Measurements from ENCODE around the gene DGKD. TPM values are rescaled to one million over a fixed set of nuclear protein-coding genes. Genes with fewer than 3 reads are reported as not detected.

Gene DGKD
- total and polyA plus RNA-seq, 7 donors = 59.4 to 365 (median 173) TPM

DNA sequence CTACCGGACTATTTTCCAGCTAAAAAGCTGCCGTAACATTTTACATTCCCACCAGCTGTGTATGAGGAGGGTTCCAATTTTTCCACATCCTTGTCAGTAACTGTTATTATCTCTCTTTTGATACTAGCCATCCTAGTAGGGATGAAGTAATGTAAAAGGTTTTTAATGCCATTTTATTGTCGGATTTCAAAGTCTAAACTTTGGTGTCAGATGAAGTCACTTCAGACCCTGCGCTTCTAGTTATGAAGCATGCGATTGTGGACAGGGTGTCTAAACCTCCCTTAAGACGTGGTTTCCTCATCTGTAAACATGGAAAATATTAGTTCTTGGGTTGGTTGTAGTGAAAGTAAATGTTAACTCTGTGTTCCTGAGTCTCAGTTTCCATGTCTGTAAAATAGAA is 4.7 kb downstream of the DGKD start:
- WGBS, 3 donors = 90 to 94% (median 91%) methylated on average over 6 of the region's 6 CpGs
- no peak overlapping the region for H3K27ac ChIP-seq

GRCh38 chr2:233359823-233360222 is 5.5 kb downstream of the DGKD start:
- ATAC-seq (no peak), DNase-seq (no peak)
- intact Hi-C loops (cut with DNase I) = loop anchor here in 1 of 2 donors (5.0 kb wide), 1 partner anchor 77 kb away; no protein-coding TSS in a partner anchor
- Histone ChIP-seq H3K9me3 (no peaks in the 10 kb centered on the region), H3K36me3 (ENCODE audit: insufficient read depth in 1 of 2, low read depth in 1 of 2) (peaks cover 0 to 2% of the 10 kb centered on the region in 2 donors), H3K27ac (no peak overlapping the region), H3K4me1 (peaks cover 21% of the 10 kb centered on the region), H3K27me3 (ENCODE audit: insufficient read depth in 3 of 3, low read length in 2 of 3) (no peaks in the 10 kb centered on the region), H3K4me3 (no peak overlapping the region)
- TF ChIP-seq CTCF (IDR thresholded peaks at IDR 0.05) = no peak
- 94 to 97% (median 97%) methylated on average over 3 of the region's 3 CpGs for WGBS, 3 donors

More for the DNA sequence above, 4.7 kb downstream of the DGKD start:
- DNase-seq (no peak), ATAC-seq (no peak)
- Histone ChIP-seq H3K4me3 (no peak overlapping the region), H3K27me3 (ENCODE audit: insufficient read depth in 3 of 3, low read length in 2 of 3) (no peaks in the 10 kb centered on the region), H3K36me3 (ENCODE audit: insufficient read depth in 1 of 2, low read depth in 1 of 2) (peaks cover 0 to 2% of the 10 kb centered on the region in 2 donors), H3K9me3 (no peaks in the 10 kb centered on the region), H3K4me1 (peaks cover 22% of the 10 kb centered on the region)
- TF ChIP-seq CTCF (IDR thresholded peaks at IDR 0.05) = no peak
- intact Hi-C loops (cut with DNase I) = loop anchor here in 1 of 2 donors (5.0 kb wide), 1 partner anchor 78 kb away; no protein-coding TSS in a partner anchor

DNA sequence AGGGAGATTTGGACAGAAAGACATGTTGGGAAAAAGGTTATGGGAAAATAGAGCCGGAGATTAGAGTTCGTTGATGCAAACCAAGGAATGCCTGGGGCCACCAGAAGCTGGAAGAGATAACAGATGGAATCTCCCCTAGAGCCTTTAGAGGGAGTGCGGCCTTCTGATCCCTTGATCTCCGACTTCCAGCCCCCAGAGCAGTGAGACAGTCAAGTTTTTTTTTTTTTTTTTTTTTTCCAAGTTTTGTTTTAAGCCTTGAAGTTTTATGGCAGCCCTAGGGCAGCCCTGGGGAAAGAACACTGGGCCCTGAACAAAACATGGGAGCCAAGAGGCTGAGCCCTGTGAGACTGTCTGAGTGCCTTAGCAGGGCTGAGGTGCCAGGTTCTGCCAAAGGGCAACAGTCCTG is 6.5 kb downstream of the DGKD start:
- ATAC-seq (peak in 2 of 4 donors; percentile 15 to 25), DNase-seq (no peak)
- no peaks in the 10 kb centered on the region for H3K27me3 ChIP-seq (ENCODE audit: insufficient read depth in 3 of 3, low read length in 2 of 3)
- peaks cover 0 to 2% of the 10 kb centered on the region in 2 donors for H3K36me3 ChIP-seq (ENCODE audit: insufficient read depth in 1 of 2, low read depth in 1 of 2)
- intact Hi-C loops (cut with DNase I) = no loop called here
- H3K27ac ChIP-seq = no peak overlapping the region
- 71 to 83% (median 80%) methylated on average over 4 of the region's 4 CpGs for WGBS, 3 donors
- H3K4me1 ChIP-seq = peaks cover 15% of the 10 kb centered on the region
- no peak for TF ChIP-seq CTCF (IDR thresholded peaks at IDR 0.05)
- H3K9me3 ChIP-seq = no peaks in the 10 kb centered on the region
- no peak overlapping the region for H3K4me3 ChIP-seq

DNA sequence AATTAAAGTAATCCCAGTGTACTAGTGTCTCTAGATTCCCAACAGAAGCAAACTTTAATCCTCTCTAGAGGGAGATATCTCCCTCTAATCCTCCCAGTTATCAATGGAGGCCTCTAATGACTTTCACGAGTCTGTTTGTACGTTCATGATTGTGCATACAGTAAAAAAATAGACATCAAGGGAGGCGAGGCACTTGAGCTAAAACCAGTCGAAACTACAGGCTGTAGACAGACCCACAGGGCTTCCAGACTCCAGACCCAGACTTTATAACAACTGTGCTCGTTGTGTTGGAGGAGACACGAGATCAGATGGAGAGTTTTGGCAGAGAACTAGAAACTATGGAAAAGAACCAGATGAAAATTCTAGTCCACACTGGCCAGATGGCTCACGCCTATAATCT is 7.0 kb downstream of the DGKD start:
- DNase-seq (no peak), ATAC-seq (no peak)
- TF ChIP-seq CTCF (IDR thresholded peaks at IDR 0.05) = no peak
- no peaks in the 10 kb centered on the region for H3K9me3 ChIP-seq
- intact Hi-C loops (cut with DNase I) = no loop called here
- no peak overlapping the region for H3K4me3 ChIP-seq
- H3K4me1 ChIP-seq = peaks cover 10% of the 10 kb centered on the region
- no peak overlapping the region for H3K27ac ChIP-seq
- no peaks in the 10 kb centered on the region for H3K27me3 ChIP-seq (ENCODE audit: insufficient read depth in 3 of 3, low read length in 2 of 3)
- WGBS, 3 donors = 37 to 60% (median 39%) methylated on average over 7 of the region's 7 CpGs
- no peaks in the 10 kb centered on the region for H3K36me3 ChIP-seq (ENCODE audit: insufficient read depth in 1 of 2, low read depth in 1 of 2)

- ATAC-seq (no peak), DNase-seq (no peak)
- no peaks in the 10 kb centered on the region for H3K4me1 ChIP-seq
- H3K9me3 ChIP-seq = no peaks in the 10 kb centered on the region
- no peak for TF ChIP-seq CTCF (IDR thresholded peaks at IDR 0.05)
- H3K36me3 ChIP-seq (ENCODE audit: insufficient read depth in 1 of 2, low read depth in 1 of 2) = no peaks in the 10 kb centered on the region
- H3K27ac ChIP-seq = no peak overlapping the region
- no peaks in the 10 kb centered on the region for H3K27me3 ChIP-seq (ENCODE audit: insufficient read depth in 3 of 3, low read length in 2 of 3)
- 48 to 94% (median 73%) methylated on average over 2 of the region's 2 CpGs for WGBS, 3 donors
- no peak overlapping the region for H3K4me3 ChIP-seq
- intact Hi-C loops (cut with DNase I) = no loop called here
Observed at GRCh38 chr2:233362742-233363141, 8.4 kb downstream of the DGKD start.
